Measurements from ENCODE around the gene SEL1L3. TPM values are rescaled to one million over a fixed set of nuclear protein-coding genes. Genes with fewer than 3 reads are reported as not detected.

SEL1L3 gene
- polyA plus RNA-seq, 1 of the 3 experiments (the other 2 are of a cell fraction) = 2.2 TPM

GRCh38 chr4:25805255-25805860, 57.4 kb downstream of the SEL1L3 start:
- Histone ChIP-seq H3K79me2 (ENCODE audit: insufficient read depth) (no peaks in the 10 kb centered on the region), H3K36me3 (replicated peaks in 1 of 2; ENCODE audit: control insufficient read depth in 1 of 2, insufficient read depth in 2 of 2, low read length in 1 of 2) (no peaks in the 10 kb centered on the region), H3K27me3 (ENCODE audit: insufficient read depth) (no peaks in the 10 kb centered on the region), H3K27ac (ENCODE audit: low read depth in 2 of 2, low read length in 1 of 2) (no peak overlapping the region), H3K4me3 (ENCODE audit: low read depth in 2 of 2, low read length in 1 of 2) (no peak overlapping the region), H3K9me3 (no peaks in the 10 kb centered on the region), H3F3A (replicated peaks; ENCODE audit: insufficient read depth) (no peaks in the 10 kb centered on the region), H4K20me1 (ENCODE audit: insufficient read depth) (no peaks in the 10 kb centered on the region), H3K9ac (no peak overlapping the region), H2AFZ (ENCODE audit: low read depth) (no peak overlapping the region), H3K4me1 (ENCODE audit: control insufficient read depth in 1 of 2, insufficient read depth in 2 of 2, low read depth in 1 of 2, low read length in 1 of 2) (no peaks in the 10 kb centered on the region; a peak in 1 of 4 replicates), H3K9me2 (no peaks in the 10 kb centered on the region), H3K4me2 (no peak overlapping the region)
- POLR2A ChIA-PET = no interaction called here
- TF ChIP-seq NRF1 (IDR thresholded peaks at IDR 0.05; ENCODE audit: low read depth, low read length) (no peak), EP300 (IDR thresholded peaks at IDR 0.05; ENCODE audit: borderline replicate concordance in 1 of 2, low read depth in 1 of 2, low read length in 1 of 2) (no peak), TCF12 (IDR thresholded peaks at IDR 0.05) (no peak), ZBTB33 (IDR thresholded peaks at IDR 0.05; ENCODE audit: borderline replicate concordance, low read depth) (no peak), POLR2AphosphoS5 (IDR thresholded peaks at IDR 0.05; ENCODE audit: low read depth, low read length) (no peak), CTCF (IDR thresholded peaks at IDR 0.05) (no peak), GATA2 (CRISPR knock-in tag; IDR thresholded peaks at IDR 0.05) (no peak), FOSL2 (IDR thresholded peaks at IDR 0.05; ENCODE audit: borderline replicate concordance, low read depth) (no peak), SMC3 (IDR thresholded peaks at IDR 0.05; ENCODE audit: low read depth, low read length) (no peak), PBX3 (IDR thresholded peaks at IDR 0.05) (no peak), CHD2 (IDR thresholded peaks at IDR 0.05; ENCODE audit: low read length, partially characterized antibody) (no peak), MEF2A (IDR thresholded peaks at IDR 0.05; ENCODE audit: borderline replicate concordance, low read depth) (no peak), JUND (IDR thresholded peaks at IDR 0.05) (no peak), TEAD4 (IDR thresholded peaks at IDR 0.05; ENCODE audit: borderline replicate concordance, insufficient read depth) (no peak), RFX5 (IDR thresholded peaks at IDR 0.05; ENCODE audit: low read length) (no peak), ELF1 (IDR thresholded peaks at IDR 0.05) (no peak), YY1 (IDR thresholded peaks at IDR 0.05; ENCODE audit: low read depth) (no peak), RXRA (IDR thresholded peaks at IDR 0.05; ENCODE audit: borderline replicate concordance, low read depth) (no peak), EZH2phosphoT487 (IDR thresholded peaks at IDR 0.05; ENCODE audit: borderline replicate concordance, low read depth) (no peak), FOXJ3 (CRISPR knock-in tag; IDR thresholded peaks at IDR 0.05) (no peak)
- CTCF ChIA-PET = interaction anchor here (1.6 kb wide), 1 partner anchor 13 kb away, joined by 6 read pairs; no protein-coding TSS in a partner anchor
- WGBS (ENCODE audit: low lambda C conversion rate) = 83% methylated on average over 6 of the region's 6 CpGs
- no peak for DNase-seq
